KMS-11 (cell line): ENCODE data around the gene BTNL3.

Source experiments
- H2AFZ ChIP-seq: fragments of 200-600 bp; sonication (generic); 2 replicates; pipeline ENCODE4 v1.6.1; 2016; ENCODE audit warnings: antibody characterized with exemption, mixed run types, low read depth
- H3K27ac ChIP-seq: fragments of 200-600 bp; sonication (generic); 2 replicates; pipeline ENCODE4 v1.6.1; 2016; ENCODE audit warnings: mild to moderate bottlenecking, mixed run types
- H3K27me3 ChIP-seq: fragments of 200-600 bp; sonication (generic); 2 replicates; pipeline ENCODE4 v1.6.1; 2017; ENCODE audit warnings: mild to moderate bottlenecking, low read depth, mixed run types, moderate library complexity; ENCODE audit not compliant: insufficient read depth
- H3K36me3 ChIP-seq: fragments of 200-600 bp; sonication (generic); 2 replicates; pipeline ENCODE4 v1.6.1; 2017; ENCODE audit warnings: mild to moderate bottlenecking, mixed run types; ENCODE audit not compliant: insufficient read depth
- H3K4me1 ChIP-seq: fragments of 200-600 bp; sonication (generic); 2 replicates; pipeline ENCODE4 v1.6.1; 2016; ENCODE audit warnings: mild to moderate bottlenecking, low read depth, mixed run types; ENCODE audit not compliant: poor library complexity, severe bottlenecking
- H3K4me2 ChIP-seq: fragments of 200-600 bp; sonication (generic); 2 replicates; pipeline ENCODE4 v1.7.0; 2016; ENCODE audit warnings: mild to moderate bottlenecking, mixed run types
- H3K4me3 ChIP-seq: fragments of 200-600 bp; sonication (generic); IDR thresholded peaks from 2 replicates; pipeline ENCODE4 v1.6.1; 2017; ENCODE audit warnings: low read depth, low read length, mixed read lengths; ENCODE audit not compliant: insufficient read depth
- H3K79me2 ChIP-seq: fragments of 200-600 bp; sonication (generic); 2 replicates; pipeline ENCODE4 v1.6.1; 2016; ENCODE audit warnings: low read depth, mixed run types; ENCODE audit not compliant: insufficient read depth
- H3K9ac ChIP-seq: fragments of 200-600 bp; sonication (generic); 2 replicates; pipeline ENCODE4 v1.6.1; 2016; ENCODE audit warnings: mild to moderate bottlenecking, mixed run types
- H4K20me1 ChIP-seq: fragments of 200-600 bp; sonication (generic); 2 replicates; pipeline ENCODE4 v1.6.1; 2016; ENCODE audit warnings: mild to moderate bottlenecking, mixed run types; ENCODE audit not compliant: insufficient read depth
- TF ChIP-seq, protein P1 (sequence below): fragments of 200-600 bp; sonication (generic); conservative IDR thresholded peaks from 2 replicates; pipeline ENCODE4 v1.6.1; 2017; ENCODE audit warnings: low read depth, mild to moderate bottlenecking, antibody characterized with exemption, low read length, moderate library complexity, mixed read lengths

BTNL3 gene

DNA sequence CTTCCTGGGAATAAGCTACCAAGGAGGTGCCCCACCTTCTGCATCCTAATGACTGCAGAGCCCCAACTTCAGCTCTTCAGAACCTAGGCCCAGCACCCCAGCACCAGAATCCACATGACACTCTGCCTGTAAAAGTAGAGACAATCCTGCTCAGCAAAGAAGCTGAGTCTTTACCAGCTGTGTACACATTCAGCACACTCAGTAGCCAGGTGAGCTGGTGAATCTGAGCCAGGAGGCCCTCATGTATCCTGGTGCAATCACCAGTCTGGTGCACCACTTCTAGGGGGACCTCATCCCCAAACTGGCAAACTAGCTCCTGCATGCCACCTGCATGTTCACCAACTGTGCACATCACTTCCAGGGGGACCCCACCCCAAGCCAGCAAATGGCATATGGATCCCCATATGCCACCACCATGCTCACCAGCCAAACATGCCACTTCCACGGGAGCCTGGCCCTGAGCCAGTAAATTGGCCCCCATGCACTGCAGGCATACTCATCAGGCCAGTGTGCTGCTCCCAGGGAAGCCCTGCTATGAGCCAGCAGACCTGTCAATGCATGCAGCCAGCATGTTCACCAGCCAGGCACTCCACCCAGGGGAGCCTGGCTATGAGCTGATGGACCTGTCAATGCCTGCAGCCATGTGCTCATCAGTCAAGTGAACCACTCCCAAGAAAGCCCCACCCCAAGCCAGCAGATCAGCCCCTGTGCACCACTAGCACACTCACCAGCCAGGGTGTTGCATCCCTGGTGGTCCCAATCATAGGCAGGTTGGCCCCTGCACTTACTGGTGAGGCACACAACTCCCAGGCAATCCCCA is 35.8 kb downstream of the BTNL3 start:
- H4K20me1 ChIP-seq = no peaks in the 10 kb centered on the region
- H3K36me3 ChIP-seq = no peaks in the 10 kb centered on the region
- H3K4me1 ChIP-seq = no peaks in the 10 kb centered on the region
- H3K4me2 ChIP-seq = no peak overlapping the region
- no peak overlapping the region for H3K9ac ChIP-seq
- no peaks in the 10 kb centered on the region for H3K79me2 ChIP-seq
- H3K27ac ChIP-seq = no peak overlapping the region
- TF ChIP-seq, protein P1, sequence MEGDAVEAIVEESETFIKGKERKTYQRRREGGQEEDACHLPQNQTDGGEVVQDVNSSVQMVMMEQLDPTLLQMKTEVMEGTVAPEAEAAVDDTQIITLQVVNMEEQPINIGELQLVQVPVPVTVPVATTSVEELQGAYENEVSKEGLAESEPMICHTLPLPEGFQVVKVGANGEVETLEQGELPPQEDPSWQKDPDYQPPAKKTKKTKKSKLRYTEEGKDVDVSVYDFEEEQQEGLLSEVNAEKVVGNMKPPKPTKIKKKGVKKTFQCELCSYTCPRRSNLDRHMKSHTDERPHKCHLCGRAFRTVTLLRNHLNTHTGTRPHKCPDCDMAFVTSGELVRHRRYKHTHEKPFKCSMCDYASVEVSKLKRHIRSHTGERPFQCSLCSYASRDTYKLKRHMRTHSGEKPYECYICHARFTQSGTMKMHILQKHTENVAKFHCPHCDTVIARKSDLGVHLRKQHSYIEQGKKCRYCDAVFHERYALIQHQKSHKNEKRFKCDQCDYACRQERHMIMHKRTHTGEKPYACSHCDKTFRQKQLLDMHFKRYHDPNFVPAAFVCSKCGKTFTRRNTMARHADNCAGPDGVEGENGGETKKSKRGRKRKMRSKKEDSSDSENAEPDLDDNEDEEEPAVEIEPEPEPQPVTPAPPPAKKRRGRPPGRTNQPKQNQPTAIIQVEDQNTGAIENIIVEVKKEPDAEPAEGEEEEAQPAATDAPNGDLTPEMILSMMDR = no peak
- H2AFZ ChIP-seq = no peak overlapping the region
- H3K4me3 ChIP-seq = no peak overlapping the region
- no peaks in the 10 kb centered on the region for H3K27me3 ChIP-seq

DNA sequence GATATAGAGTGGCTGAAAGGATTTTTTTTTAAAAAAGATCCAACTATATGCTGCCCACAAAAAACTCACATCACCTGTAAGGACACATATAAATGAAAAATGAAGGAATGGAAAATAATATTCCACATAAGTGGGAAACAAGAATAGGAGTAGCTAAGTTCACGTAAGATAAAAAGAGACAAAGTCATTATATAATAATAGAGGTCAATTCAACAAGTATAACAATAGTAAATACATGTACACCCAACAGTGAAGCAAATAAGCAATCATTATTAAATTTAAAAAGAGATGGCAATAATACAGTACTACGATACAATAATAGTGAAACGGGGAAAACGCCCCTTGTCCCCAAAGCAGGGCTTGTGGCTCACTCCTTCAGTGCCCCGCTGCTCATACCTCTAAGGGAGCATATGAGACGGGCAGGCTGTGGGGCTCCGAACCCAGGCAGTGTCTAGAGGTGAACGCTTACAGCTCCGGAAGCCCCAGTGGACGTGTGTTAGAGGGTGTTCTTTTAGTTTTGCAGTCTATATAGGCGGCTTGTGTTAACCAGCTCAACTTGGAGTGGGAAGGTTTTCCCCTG is 38.9 kb downstream of the BTNL3 start:
- Histone ChIP-seq H3K4me3 (no peak overlapping the region), H3K79me2 (no peaks in the 10 kb centered on the region), H3K9ac (no peak overlapping the region), H3K4me1 (no peaks in the 10 kb centered on the region), H3K4me2 (no peak overlapping the region), H3K27me3 (no peaks in the 10 kb centered on the region), H3K36me3 (no peaks in the 10 kb centered on the region), H3K27ac (no peak overlapping the region), H2AFZ (no peak overlapping the region), H4K20me1 (no peaks in the 10 kb centered on the region)
- TF ChIP-seq, protein P1 = no peak

DNA sequence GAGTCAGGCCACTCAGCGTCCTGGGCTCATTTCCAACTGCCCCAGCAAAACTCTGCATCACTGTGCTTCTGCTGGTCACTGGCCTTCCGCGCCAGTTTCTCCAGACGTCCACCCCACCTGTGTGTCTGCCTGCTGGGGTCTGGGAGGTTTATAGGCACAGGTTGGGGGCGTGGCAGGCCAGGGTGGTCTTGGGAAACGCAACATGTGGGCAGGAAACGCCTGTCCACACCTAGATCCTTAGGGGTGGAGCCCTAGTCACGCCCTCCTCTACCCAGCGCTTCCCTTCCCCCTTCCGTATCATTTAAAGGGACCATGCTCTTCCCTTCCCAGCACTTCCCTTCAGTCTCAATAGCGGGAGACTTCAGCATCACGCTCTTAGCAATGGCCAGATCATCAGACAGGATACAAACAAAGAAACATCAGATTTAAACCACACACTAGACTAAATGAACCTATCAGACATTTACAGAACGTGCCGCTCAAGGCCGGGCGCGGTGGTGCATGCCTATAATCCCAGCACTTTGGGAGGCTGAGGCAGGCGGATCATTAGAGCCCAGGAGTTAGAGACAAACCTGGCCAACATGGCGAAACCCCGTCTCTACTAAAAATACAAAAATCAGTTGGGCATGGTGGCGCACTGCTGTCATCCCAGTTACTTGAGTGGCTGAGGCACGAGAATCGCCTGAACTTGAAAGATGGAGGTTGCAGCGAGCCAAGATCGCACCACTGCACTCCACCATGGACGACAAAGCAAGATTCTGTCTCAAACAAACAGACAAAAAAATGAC is 39.6 kb downstream of the BTNL3 start:
- Histone ChIP-seq H3K27me3 (no peaks in the 10 kb centered on the region), H3K9ac (no peak overlapping the region), H3K79me2 (no peaks in the 10 kb centered on the region), H3K4me1 (no peaks in the 10 kb centered on the region), H2AFZ (no peak overlapping the region), H3K4me3 (no peak overlapping the region), H3K4me2 (no peak overlapping the region), H4K20me1 (no peaks in the 10 kb centered on the region), H3K36me3 (no peaks in the 10 kb centered on the region), H3K27ac (no peak overlapping the region)
- TF ChIP-seq, protein P1 = no peak

DNA sequence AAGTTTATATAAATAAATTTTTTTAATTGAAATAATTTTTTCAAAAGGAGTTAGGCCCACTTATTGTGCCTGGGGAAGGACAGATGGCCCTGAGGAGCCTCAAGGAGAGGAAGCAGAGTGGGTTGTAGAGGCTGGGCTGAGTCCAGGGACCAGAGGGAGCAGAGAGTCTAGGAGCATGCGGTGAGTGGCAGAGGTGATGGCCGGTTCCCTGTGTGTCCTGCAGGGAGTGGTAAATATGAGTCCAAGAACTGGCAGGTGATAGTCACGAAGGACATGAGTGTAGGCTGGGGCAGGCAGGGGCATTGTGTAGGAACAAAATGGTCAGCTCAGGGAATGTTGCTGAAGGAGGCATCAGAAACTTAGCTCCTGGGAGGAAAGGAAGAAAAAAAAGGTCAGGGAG is 43.1 kb downstream of the BTNL3 start:
- Histone ChIP-seq H2AFZ (no peak overlapping the region), H3K79me2 (no peaks in the 10 kb centered on the region), H4K20me1 (no peaks in the 10 kb centered on the region), H3K4me1 (no peaks in the 10 kb centered on the region), H3K9ac (no peak overlapping the region), H3K4me3 (no peak overlapping the region), H3K4me2 (no peak overlapping the region), H3K27ac (no peak overlapping the region), H3K27me3 (no peaks in the 10 kb centered on the region), H3K36me3 (no peaks in the 10 kb centered on the region)
- TF ChIP-seq, protein P1 = no peak
